GM12878 (cell line): ENCODE results near the gene RFX1.

ENCODE experiments used
- POLR2A ChIP-seq: IDR thresholded peaks from 2 replicates; pipeline ENCODE4 v1.6.1; 2011; ENCODE audit warnings: low read depth, mild to moderate bottlenecking, low read length
- ZNF274 ChIP-seq: IDR thresholded peaks from one replicate; pipeline ENCODE4 v1.8.0; 2011; ENCODE audit not compliant: insufficient read length, insufficient read depth
- TF ChIP-seq, protein P1 (sequence below), 3 experiments: IDR thresholded peaks in 2 of 3; conservative IDR thresholded peaks in 1 of 3; 2 replicates each; pipeline ENCODE4 v1.5.1; 2011; ENCODE audit warnings: low read depth in 3 of 3, low read length in 3 of 3, mild to moderate bottlenecking in 3 of 3, control low read depth in 2 of 3, moderate library complexity in 2 of 3, inconsistent platforms in 1 of 3, mixed read lengths in 1 of 3; ENCODE audit not compliant: control insufficient read depth in 2 of 3, insufficient read depth in 1 of 3; ENCODE audit errors: extremely low read depth in 1 of 3

- TF ChIP-seq ZNF274 (no peak), POLR2A (0 out of 2 replicates have a peak, but pooled peaks have one; percentile 7)
- TF ChIP-seq, protein P1, sequence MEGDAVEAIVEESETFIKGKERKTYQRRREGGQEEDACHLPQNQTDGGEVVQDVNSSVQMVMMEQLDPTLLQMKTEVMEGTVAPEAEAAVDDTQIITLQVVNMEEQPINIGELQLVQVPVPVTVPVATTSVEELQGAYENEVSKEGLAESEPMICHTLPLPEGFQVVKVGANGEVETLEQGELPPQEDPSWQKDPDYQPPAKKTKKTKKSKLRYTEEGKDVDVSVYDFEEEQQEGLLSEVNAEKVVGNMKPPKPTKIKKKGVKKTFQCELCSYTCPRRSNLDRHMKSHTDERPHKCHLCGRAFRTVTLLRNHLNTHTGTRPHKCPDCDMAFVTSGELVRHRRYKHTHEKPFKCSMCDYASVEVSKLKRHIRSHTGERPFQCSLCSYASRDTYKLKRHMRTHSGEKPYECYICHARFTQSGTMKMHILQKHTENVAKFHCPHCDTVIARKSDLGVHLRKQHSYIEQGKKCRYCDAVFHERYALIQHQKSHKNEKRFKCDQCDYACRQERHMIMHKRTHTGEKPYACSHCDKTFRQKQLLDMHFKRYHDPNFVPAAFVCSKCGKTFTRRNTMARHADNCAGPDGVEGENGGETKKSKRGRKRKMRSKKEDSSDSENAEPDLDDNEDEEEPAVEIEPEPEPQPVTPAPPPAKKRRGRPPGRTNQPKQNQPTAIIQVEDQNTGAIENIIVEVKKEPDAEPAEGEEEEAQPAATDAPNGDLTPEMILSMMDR (IDR thresholded peaks at IDR 0.05 in 2 of 3, conservative IDR thresholded peaks at IDR 0.05 in 1 of 3; ENCODE audit: control insufficient read depth in 2 of 3, extremely low read depth in 1 of 3, insufficient read depth in 1 of 3, low read depth in 3 of 3, low read length in 3 of 3): no peak
Observed at GRCh38 chr19:13929956-13930355, 76.2 kb downstream of the RFX1 start.
